Small intestine (tissue), 7 donors: ENCODE measurements around the gene CDHR5. TPM values are rescaled to one million over a fixed set of nuclear protein-coding genes. Genes with fewer than 3 reads are reported as not detected.

Experiments used
- DNase-seq, 2 donors: peaks; one replicate each; pipeline versions ENCODE4 v3.0.0 to v3.0.0-alpha.2; 2013
- FAIRE-seq: peaks from 2 replicates; lab custom pipeline; 2012; peaks lifted over from hg19 to GRCh38; lab: Jason Lieb, UNC
- H3K27ac ChIP-seq, 3 donors: one replicate each; pipeline ENCODE4 v1.5.1; 2013; ENCODE audit warnings: low read length in 2 of 3, mild to moderate bottlenecking in 2 of 3, control low read depth in 1 of 3, inconsistent platforms in 1 of 3, low read depth in 1 of 3, moderate library complexity in 1 of 3
- H3K27me3 ChIP-seq, 3 donors: one replicate each; pipeline ENCODE4 v1.6.1; 2013; ENCODE audit warnings: low read length in 3 of 3, inconsistent platforms in 1 of 3; ENCODE audit not compliant: control insufficient read depth in 3 of 3, insufficient read depth in 3 of 3
- H3K36me3 ChIP-seq, 3 donors: one replicate each; pipeline ENCODE4 v1.6.1; 2013; ENCODE audit warnings: low read length in 3 of 3, inconsistent platforms in 1 of 3, low read depth in 1 of 3, mild to moderate bottlenecking in 1 of 3, moderate library complexity in 1 of 3; ENCODE audit not compliant: control insufficient read depth in 3 of 3, insufficient read depth in 2 of 3
- H3K4me1 ChIP-seq, 3 donors: one replicate each; pipeline ENCODE4 v1.6.1; 2013; ENCODE audit warnings: low read length in 2 of 3, inconsistent platforms in 1 of 3, low read depth in 1 of 3, mild to moderate bottlenecking in 1 of 3, moderate library complexity in 1 of 3; ENCODE audit not compliant: control insufficient read depth in 3 of 3, insufficient read depth in 2 of 3
- H3K4me3 ChIP-seq, 3 donors: one replicate each; pipeline ENCODE4 v1.5.1; 2013; ENCODE audit warnings: low read length in 3 of 3, control low read depth in 1 of 3, inconsistent platforms in 1 of 3, low read depth in 1 of 3, mild to moderate bottlenecking in 1 of 3, moderate library complexity in 1 of 3
- H3K9me3 ChIP-seq, 2 donors: one replicate each; pipeline ENCODE4 v1.6.1; 2013; ENCODE audit warnings: low read depth in 1 of 2, low read length in 1 of 2; ENCODE audit not compliant: control insufficient read depth in 2 of 2, insufficient read depth in 1 of 2
- WGBS, 3 donors: extraction: QIAGEN DNeasy Blood & Tissue Kit; methylation state at CpG; one replicate each; pipeline ENCODE4 v1.1.7; 2013; 5-methylcytosine and 5-hydroxymethylcytosine counted together
- polyA plus RNA-seq, 4 donors: library from polyadenylated mRNA; stranded (reverse) in 3 of 4; unstranded in 1 of 4; fragments of 200-250 nt in 3 of 4; fragments of 120-200 nt in 1 of 4; gene quantifications; one replicate each; pipeline versions ENCODE4 v1.2.1 to v1.2.3, GENCODE V29; 2013
- donor health status: healthy with polysubstance abuse.
- donor health status: control.
- donor health status: control.
- donor health status: Bipolar disorder and iron deficiency.
- donor health status: healthy.

Gene CDHR5
- polyA plus RNA-seq, 4 donors = 112 to 1,182 (median 936) TPM

GRCh38 chr11:613369-613968 lies 11.3 kb downstream of the CDHR5 start:
- WGBS, 3 donors = 21 to 47% (median 30%) methylated on average over 25 to 36 of the region's 36 CpGs
- no peak for FAIRE-seq
- H3K4me3 ChIP-seq = peak overlapping the region in 1 of 3 donors; percentile 59

GRCh38 chr11:612961-613300 lies 11.8 kb downstream of the CDHR5 start:
- 72 to 88% (median 84%) methylated on average over 10 of the region's 10 CpGs for WGBS, 3 donors
- H3K4me3 ChIP-seq = no peak overlapping the region
- H3K27ac ChIP-seq = peak overlapping the region; percentile 44 to 95 (median 92)
- peaks cover 4 to 33% (median 7%) of the 10 kb centered on the region in 3 donors for H3K4me1 ChIP-seq
- no peaks in the 10 kb centered on the region for H3K27me3 ChIP-seq
- FAIRE-seq (no peak), DNase-seq (no peak)
- H3K9me3 ChIP-seq = no peaks in the 10 kb centered on the region
- peaks cover 24 to 87% (median 26%) of the 10 kb centered on the region in 3 donors for H3K36me3 ChIP-seq

More at GRCh38 chr11:613369-613968, 11.3 kb downstream of the CDHR5 start:
- H3K27ac ChIP-seq = peak overlapping the region; percentile 59 to 96 (median 92)
- peak; percentile 74 to 86 for DNase-seq
- H3K27me3 ChIP-seq = no peaks in the 10 kb centered on the region
- H3K36me3 ChIP-seq = peaks cover 19 to 87% (median 22%) of the 10 kb centered on the region in 3 donors
- H3K4me1 ChIP-seq = peaks cover 4 to 33% (median 7%) of the 10 kb centered on the region in 3 donors
- no peaks in the 10 kb centered on the region for H3K9me3 ChIP-seq

GRCh38 chr11:612201-612960 lies 12.4 kb downstream of the CDHR5 start:
- H3K27me3 ChIP-seq = no peaks in the 10 kb centered on the region
- H3K27ac ChIP-seq = peak overlapping the region; percentile 44 to 95 (median 92)
- no peak overlapping the region for H3K4me3 ChIP-seq
- DNase-seq = peak; percentile 57 to 90
- no peaks in the 10 kb centered on the region for H3K9me3 ChIP-seq
- WGBS, 3 donors = 20 to 55% (median 51%) methylated on average over 27 of the region's 27 CpGs
- H3K36me3 ChIP-seq = peaks cover 28 to 88% (median 29%) of the 10 kb centered on the region in 3 donors
- peaks cover 4 to 33% (median 7%) of the 10 kb centered on the region in 3 donors for H3K4me1 ChIP-seq
- FAIRE-seq = no peak

GRCh38 chr11:611001-611996 lies 13.5 kb downstream of the CDHR5 start:
- no peak overlapping the region for H3K4me3 ChIP-seq
- peaks cover 4 to 28% (median 7%) of the 10 kb centered on the region in 3 donors for H3K4me1 ChIP-seq
- no peak for DNase-seq
- H3K27ac ChIP-seq = peak overlapping the region in 2 of 3 donors; percentile 92 to 95
- no peaks in the 10 kb centered on the region for H3K9me3 ChIP-seq
- H3K27me3 ChIP-seq = no peaks in the 10 kb centered on the region
- H3K36me3 ChIP-seq = peaks cover 33 to 89% (median 35%) of the 10 kb centered on the region in 3 donors
- 61 to 73% (median 66%) methylated on average over 44 to 49 of the region's 49 CpGs for WGBS, 3 donors
- FAIRE-seq = no peak

- 93 to 95% (median 94%) methylated on average over 17 to 18 of the region's 18 CpGs for WGBS, 3 donors
- DNase-seq (no peak), FAIRE-seq (no peak)
- Histone ChIP-seq H3K9me3 (no peaks in the 10 kb centered on the region), H3K4me1 (peaks cover 4 to 21% (median 7%) of the 10 kb centered on the region in 3 donors), H3K27ac (no peak overlapping the region), H3K27me3 (no peaks in the 10 kb centered on the region), H3K36me3 (peaks cover 39 to 97% (median 43%) of the 10 kb centered on the region in 3 donors), H3K4me3 (no peak overlapping the region)
These were observed 14.5 kb downstream of the CDHR5 start for GRCh38 chr11:610146-610801.

- peaks cover 43 to 99% (median 45%) of the 10 kb centered on the region in 3 donors for H3K36me3 ChIP-seq
- no peaks in the 10 kb centered on the region for H3K9me3 ChIP-seq
- 90 to 92% (median 91%) methylated on average over 21 to 28 of the region's 28 CpGs for WGBS, 3 donors
- no peak for FAIRE-seq
- DNase-seq = no peak
- H3K4me3 ChIP-seq = no peak overlapping the region
- no peaks in the 10 kb centered on the region for H3K27me3 ChIP-seq
- no peak overlapping the region for H3K27ac ChIP-seq
- peaks cover 4 to 12% (median 7%) of the 10 kb centered on the region in 3 donors for H3K4me1 ChIP-seq
These were observed 15.4 kb downstream of the CDHR5 start for GRCh38 chr11:609341-609811.

- no peak for DNase-seq
- WGBS, 3 donors = 81 to 93% (median 82%) methylated on average over 28 of the region's 28 CpGs
These were observed 15.9 kb downstream of the CDHR5 start for GRCh38 chr11:608791-609251.

More at GRCh38 chr11:608791-609251, 15.9 kb downstream of the CDHR5 start:
- Histone ChIP-seq H3K4me3 (no peak overlapping the region), H3K27me3 (no peaks in the 10 kb centered on the region), H3K27ac (no peak overlapping the region), H3K9me3 (no peaks in the 10 kb centered on the region), H3K4me1 (peaks cover 2 to 7% (median 4%) of the 10 kb centered on the region in 3 donors), H3K36me3 (peaks cover 47 to 99% (median 49%) of the 10 kb centered on the region in 3 donors)
- no peak for FAIRE-seq
